Measurements from ENCODE around the gene AFF2.

AFF2 gene

DNA sequence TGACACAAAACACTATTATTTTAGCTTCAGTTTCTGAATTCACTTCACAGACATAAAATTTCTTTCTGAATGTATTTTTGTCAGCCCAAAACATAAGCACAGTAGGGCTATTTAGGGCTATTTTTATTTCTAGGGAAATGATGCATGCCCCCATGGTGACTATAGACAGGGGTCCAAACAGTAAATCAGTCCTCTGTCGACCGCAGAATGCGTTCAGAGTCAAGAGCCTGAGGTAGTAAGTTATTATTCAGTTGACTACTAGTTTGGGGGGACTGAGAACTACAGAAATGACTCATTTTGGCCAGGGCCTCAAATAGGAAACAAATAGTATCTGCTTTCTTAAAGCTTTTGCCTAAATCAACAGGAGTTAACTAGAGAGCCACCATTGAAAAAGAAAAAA lies 414.4 kb downstream of the AFF2 start:
- Histone ChIP-seq H3K4me1 (ENCODE audit: control insufficient read depth, insufficient read depth, low read length, poor library complexity, severe bottlenecking) (peaks cover 14% of the 10 kb centered on the region), H3K9me3 (ENCODE audit: control insufficient read depth, low read length) (no peaks in the 10 kb centered on the region), H3K4me3 (ENCODE audit: extremely low read depth, insufficient read depth, low read length, poor library complexity, severe bottlenecking) (no peak overlapping the region), H3K36me3 (ENCODE audit: control insufficient read depth, insufficient read depth, low read length) (no peaks in the 10 kb centered on the region), H3K27ac (ENCODE audit: low read depth, low read length, severe bottlenecking) (no peak overlapping the region)
- WGBS, 2 experiments (ENCODE audit: insufficient coverage in 2 of 2) = 73% methylated on average over 3 of the region's 3 CpGs; no CpG with 5 or more reads in 1 of the 2 experiments

DNA sequence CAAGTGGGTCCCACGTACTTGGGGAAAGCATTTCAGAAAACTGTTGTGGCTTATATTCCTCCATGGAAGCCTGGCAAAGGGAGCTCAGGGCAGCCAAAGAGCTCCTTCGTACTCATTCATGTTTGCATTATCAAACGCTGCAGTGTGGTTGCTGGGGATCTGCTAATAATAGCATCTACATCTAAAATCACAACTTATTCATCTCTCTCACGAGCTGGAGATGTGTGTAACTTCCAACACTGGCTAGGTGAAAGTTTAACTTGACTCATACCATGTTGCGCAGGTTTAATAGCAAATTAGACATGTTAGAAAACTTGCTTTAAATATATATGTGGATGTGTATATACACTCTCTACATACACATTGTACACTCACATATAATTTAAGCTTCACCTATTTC lies 415.1 kb downstream of the AFF2 start:
- Histone ChIP-seq H3K4me1 (ENCODE audit: control insufficient read depth, insufficient read depth, low read length, poor library complexity, severe bottlenecking) (peaks cover 14% of the 10 kb centered on the region), H3K9me3 (ENCODE audit: control insufficient read depth, low read length) (no peaks in the 10 kb centered on the region), H3K4me3 (ENCODE audit: extremely low read depth, insufficient read depth, low read length, poor library complexity, severe bottlenecking) (no peak overlapping the region), H3K36me3 (ENCODE audit: control insufficient read depth, insufficient read depth, low read length) (no peaks in the 10 kb centered on the region), H3K27ac (ENCODE audit: low read depth, low read length, severe bottlenecking) (no peak overlapping the region)
- WGBS, 2 experiments (ENCODE audit: insufficient coverage in 2 of 2) = 100% methylated on average over 1 of the region's 5 CpGs

DNA sequence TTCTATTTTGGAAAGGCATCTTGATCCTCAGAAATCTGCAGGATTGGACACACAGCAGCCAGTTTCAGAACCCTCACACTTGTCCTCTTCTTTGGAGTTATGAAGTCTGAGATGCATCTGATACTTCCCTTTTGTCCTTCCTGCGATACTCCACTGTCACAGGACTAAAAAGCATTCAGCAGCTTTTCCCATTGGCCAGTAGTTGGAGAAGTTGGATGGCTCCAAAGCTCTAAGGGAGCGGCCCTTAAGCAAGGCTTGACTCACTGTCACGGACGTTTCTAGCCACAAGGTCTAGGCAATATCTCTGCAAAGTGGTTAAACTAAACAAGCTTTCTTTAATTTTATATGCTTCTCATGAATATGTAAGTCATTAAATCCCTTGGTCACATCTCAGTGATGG lies 417.0 kb downstream of the AFF2 start:
- Histone ChIP-seq H3K9me3 (ENCODE audit: control insufficient read depth, low read length) (no peaks in the 10 kb centered on the region), H3K27ac (ENCODE audit: low read depth, low read length, severe bottlenecking) (no peak overlapping the region), H3K4me3 (ENCODE audit: extremely low read depth, insufficient read depth, low read length, poor library complexity, severe bottlenecking) (no peak overlapping the region), H3K36me3 (ENCODE audit: control insufficient read depth, insufficient read depth, low read length) (no peaks in the 10 kb centered on the region), H3K4me1 (ENCODE audit: control insufficient read depth, insufficient read depth, low read length, poor library complexity, severe bottlenecking) (peaks cover 14% of the 10 kb centered on the region)
- WGBS, 2 experiments (ENCODE audit: insufficient coverage in 2 of 2) = no CpG with 5 or more reads among the region's 4 CpGs

DNA sequence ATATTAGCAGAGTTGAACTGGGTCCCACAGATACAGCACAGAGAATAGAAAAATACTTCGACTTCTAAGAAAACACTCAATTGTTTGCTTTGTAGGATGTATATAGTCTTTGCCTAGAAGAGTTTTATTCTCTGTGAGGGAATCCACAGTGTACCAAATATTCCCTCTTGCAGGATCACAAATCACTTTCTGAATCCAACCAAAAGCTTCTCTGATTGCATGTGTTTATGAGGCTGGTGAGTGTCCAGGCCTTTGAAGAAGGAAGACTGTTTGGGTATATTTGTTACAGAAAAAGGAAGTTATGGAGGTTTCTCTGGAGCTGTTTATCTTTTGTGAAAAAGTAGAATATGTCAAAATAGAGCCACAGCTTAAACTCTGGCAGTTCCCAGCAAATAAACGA lies 423.2 kb downstream of the AFF2 start:
- no peak overlapping the region for H3K27ac ChIP-seq (ENCODE audit: low read depth, low read length, severe bottlenecking)
- no peaks in the 10 kb centered on the region for H3K36me3 ChIP-seq (ENCODE audit: control insufficient read depth, insufficient read depth, low read length)
- H3K9me3 ChIP-seq (ENCODE audit: control insufficient read depth, low read length) = no peaks in the 10 kb centered on the region
- WGBS, 2 experiments (ENCODE audit: insufficient coverage in 2 of 2) = no CpG with 5 or more reads among the region's 2 CpGs
- no peak overlapping the region for H3K4me3 ChIP-seq (ENCODE audit: extremely low read depth, insufficient read depth, low read length, poor library complexity, severe bottlenecking)
- no peaks in the 10 kb centered on the region for H3K4me1 ChIP-seq (ENCODE audit: control insufficient read depth, insufficient read depth, low read length, poor library complexity, severe bottlenecking)

DNA sequence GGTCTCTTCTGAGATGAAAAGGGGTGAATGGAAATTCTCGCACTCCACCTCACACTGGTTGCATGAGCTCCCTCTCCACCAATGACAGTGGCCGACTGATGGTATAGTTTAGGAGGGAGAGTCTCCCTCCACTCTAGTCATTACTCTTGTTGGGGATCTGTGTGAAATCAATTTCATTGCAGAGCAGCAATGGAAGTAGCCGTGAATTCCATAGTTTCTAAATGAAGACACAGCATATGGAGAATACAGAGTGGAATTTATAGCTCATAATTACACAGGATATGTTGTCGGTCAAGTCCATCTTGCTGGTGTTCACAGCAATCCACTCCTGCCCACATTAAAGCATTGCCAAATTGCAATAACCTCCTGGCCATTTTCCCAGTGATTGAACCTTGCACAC lies 426.0 kb downstream of the AFF2 start:
- H3K4me3 ChIP-seq (ENCODE audit: extremely low read depth, insufficient read depth, low read length, poor library complexity, severe bottlenecking) = no peak overlapping the region
- H3K9me3 ChIP-seq (ENCODE audit: control insufficient read depth, low read length) = no peaks in the 10 kb centered on the region
- H3K27ac ChIP-seq (ENCODE audit: low read depth, low read length, severe bottlenecking) = no peak overlapping the region
- WGBS, 2 experiments (ENCODE audit: insufficient coverage in 2 of 2) = no CpG with 5 or more reads among the region's 4 CpGs
- H3K36me3 ChIP-seq (ENCODE audit: control insufficient read depth, insufficient read depth, low read length) = no peaks in the 10 kb centered on the region
- peaks cover 4% of the 10 kb centered on the region for H3K4me1 ChIP-seq (ENCODE audit: control insufficient read depth, insufficient read depth, low read length, poor library complexity, severe bottlenecking)

DNA sequence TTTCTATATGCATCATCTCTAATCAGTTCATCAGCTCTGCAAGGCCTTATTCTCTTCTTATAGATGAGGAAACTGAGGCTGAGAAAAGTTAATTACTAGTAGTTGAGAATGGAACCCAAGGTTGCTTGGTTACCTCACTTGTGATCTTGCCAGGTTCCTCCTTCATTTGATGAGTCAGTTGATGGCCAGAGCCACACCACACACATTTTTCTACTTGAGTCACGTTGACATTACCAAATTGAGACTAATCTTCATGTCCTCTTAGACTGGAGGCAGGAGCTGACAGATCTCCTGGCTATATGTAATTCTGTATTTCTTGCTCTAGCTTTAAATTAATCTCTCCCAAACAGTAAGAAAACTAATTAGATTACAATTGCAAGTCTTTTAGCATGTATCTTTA lies 428.4 kb downstream of the AFF2 start:
- Histone ChIP-seq H3K36me3 (ENCODE audit: control insufficient read depth, insufficient read depth, low read length) (no peaks in the 10 kb centered on the region), H3K4me1 (ENCODE audit: control insufficient read depth, insufficient read depth, low read length, poor library complexity, severe bottlenecking) (peaks cover 4% of the 10 kb centered on the region), H3K9me3 (ENCODE audit: control insufficient read depth, low read length) (no peaks in the 10 kb centered on the region), H3K4me3 (ENCODE audit: extremely low read depth, insufficient read depth, low read length, poor library complexity, severe bottlenecking) (no peak overlapping the region), H3K27ac (ENCODE audit: low read depth, low read length, severe bottlenecking) (no peak overlapping the region)
- no CpG with 5 or more reads among the region's 1 CpG for WGBS, 2 experiments (ENCODE audit: insufficient coverage in 2 of 2)

DNA sequence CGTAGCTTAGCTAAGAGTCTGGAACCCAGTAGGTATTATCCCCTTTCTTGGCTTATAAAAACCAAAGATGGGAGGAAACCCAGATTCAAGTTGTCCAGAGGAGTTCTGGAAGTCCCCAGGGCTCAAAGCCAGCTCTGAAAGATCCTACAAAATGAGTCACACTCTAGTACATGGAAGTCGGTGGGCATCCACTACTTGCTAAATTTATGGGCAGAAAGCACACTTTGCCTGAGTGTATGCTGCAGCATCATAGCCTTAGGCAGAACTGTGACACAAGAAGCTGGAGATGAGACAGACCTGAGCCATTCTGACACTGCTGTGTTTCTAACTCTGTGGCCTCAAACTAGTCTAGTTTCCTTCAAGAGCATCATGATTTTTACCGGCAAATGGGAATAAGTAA lies 429.3 kb downstream of the AFF2 start:
- Histone ChIP-seq H3K9me3 (ENCODE audit: control insufficient read depth, low read length) (no peaks in the 10 kb centered on the region), H3K4me3 (ENCODE audit: extremely low read depth, insufficient read depth, low read length, poor library complexity, severe bottlenecking) (no peak overlapping the region), H3K4me1 (ENCODE audit: control insufficient read depth, insufficient read depth, low read length, poor library complexity, severe bottlenecking) (peaks cover 4% of the 10 kb centered on the region), H3K27ac (ENCODE audit: low read depth, low read length, severe bottlenecking) (no peak overlapping the region), H3K36me3 (ENCODE audit: control insufficient read depth, insufficient read depth, low read length) (no peaks in the 10 kb centered on the region)
- WGBS, 2 experiments (ENCODE audit: insufficient coverage in 2 of 2) = 100% methylated on average over 2 of the region's 3 CpGs; no CpG with 5 or more reads in 1 of the 2 experiments

DNA sequence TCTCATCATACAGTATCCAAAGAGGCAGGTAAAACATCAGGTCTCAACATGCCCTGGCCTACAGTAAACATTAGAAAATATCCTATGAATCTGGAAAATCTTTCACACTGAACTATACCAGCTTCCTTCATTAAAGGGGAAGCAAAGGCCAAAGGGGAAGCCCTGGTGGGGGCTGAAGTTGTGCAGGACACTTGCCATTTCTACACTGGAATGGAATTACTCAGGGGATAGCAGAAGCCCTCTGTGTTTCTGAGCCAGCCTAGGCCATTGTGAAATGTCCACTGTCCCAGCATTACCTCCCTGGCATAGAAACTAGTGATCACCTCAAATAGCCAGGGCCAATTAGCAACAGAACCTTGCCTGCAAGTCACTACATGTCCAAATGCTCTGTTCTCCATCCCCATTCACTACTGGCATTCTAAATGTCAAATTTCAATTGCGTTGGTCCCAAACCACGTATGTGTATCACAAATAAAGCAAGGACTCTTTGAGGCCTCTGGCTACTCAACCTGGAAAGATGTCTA lies 429.9 kb downstream of the AFF2 start:
- no peaks in the 10 kb centered on the region for H3K36me3 ChIP-seq (ENCODE audit: control insufficient read depth, insufficient read depth, low read length)
- H3K27ac ChIP-seq (ENCODE audit: low read depth, low read length, severe bottlenecking) = no peak overlapping the region
- 95% methylated on average over 2 of the region's 2 CpGs; no CpG with 5 or more reads in 1 of the 2 experiments for WGBS, 2 experiments (ENCODE audit: insufficient coverage in 2 of 2)
- H3K9me3 ChIP-seq (ENCODE audit: control insufficient read depth, low read length) = no peaks in the 10 kb centered on the region
- peaks cover 4% of the 10 kb centered on the region for H3K4me1 ChIP-seq (ENCODE audit: control insufficient read depth, insufficient read depth, low read length, poor library complexity, severe bottlenecking)
- no peak overlapping the region for H3K4me3 ChIP-seq (ENCODE audit: extremely low read depth, insufficient read depth, low read length, poor library complexity, severe bottlenecking)

DNA sequence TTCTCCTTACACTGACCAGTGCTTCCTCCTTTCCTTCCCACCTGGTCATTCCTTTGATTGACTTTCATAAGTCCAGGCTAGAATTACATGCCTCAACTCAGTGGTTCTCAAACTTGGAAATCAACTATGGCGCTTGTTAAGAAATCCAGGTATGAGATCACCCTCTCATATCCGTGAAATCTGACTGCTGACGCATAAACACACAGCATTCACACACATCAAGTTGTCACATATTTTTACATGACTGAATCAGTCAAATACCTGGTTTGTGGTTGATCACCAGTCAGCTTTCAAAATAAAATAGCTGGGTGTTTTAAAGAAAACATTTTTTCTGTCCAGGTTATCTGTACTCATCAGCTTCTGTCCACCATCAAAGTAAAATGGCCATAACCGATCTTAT lies 433.5 kb downstream of the AFF2 start:
- peaks cover 2% of the 10 kb centered on the region for H3K4me1 ChIP-seq (ENCODE audit: control insufficient read depth, insufficient read depth, low read length, poor library complexity, severe bottlenecking)
- no peak overlapping the region for H3K27ac ChIP-seq (ENCODE audit: low read depth, low read length, severe bottlenecking)
- no CpG with 5 or more reads among the region's 4 CpGs for WGBS, 2 experiments (ENCODE audit: insufficient coverage in 2 of 2)
- no peak overlapping the region for H3K4me3 ChIP-seq (ENCODE audit: extremely low read depth, insufficient read depth, low read length, poor library complexity, severe bottlenecking)
- no peaks in the 10 kb centered on the region for H3K9me3 ChIP-seq (ENCODE audit: control insufficient read depth, low read length)
- H3K36me3 ChIP-seq (ENCODE audit: control insufficient read depth, insufficient read depth, low read length) = no peaks in the 10 kb centered on the region

DNA sequence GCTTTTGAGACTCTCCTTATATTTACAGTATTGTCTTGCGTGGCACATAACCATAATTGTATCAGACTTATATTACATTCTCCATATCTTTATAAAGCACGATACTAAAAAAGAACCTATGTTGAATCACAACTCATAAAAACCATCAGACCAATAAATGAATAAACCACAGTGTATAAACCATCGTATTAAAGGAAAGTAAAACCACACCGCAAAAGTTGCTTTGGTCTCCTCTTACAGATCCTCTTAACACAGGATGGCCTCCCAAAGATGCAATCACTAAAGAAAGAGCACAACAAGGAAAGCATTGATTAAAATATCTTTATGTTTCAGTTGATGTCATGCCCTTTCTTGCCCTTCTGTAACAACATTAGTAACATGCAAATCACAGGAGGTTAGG lies 437.9 kb downstream of the AFF2 start:
- Histone ChIP-seq H3K4me3 (ENCODE audit: extremely low read depth, insufficient read depth, low read length, poor library complexity, severe bottlenecking) (no peak overlapping the region), H3K36me3 (ENCODE audit: control insufficient read depth, insufficient read depth, low read length) (no peaks in the 10 kb centered on the region), H3K4me1 (ENCODE audit: control insufficient read depth, insufficient read depth, low read length, poor library complexity, severe bottlenecking) (no peaks in the 10 kb centered on the region), H3K27ac (ENCODE audit: low read depth, low read length, severe bottlenecking) (no peak overlapping the region), H3K9me3 (ENCODE audit: control insufficient read depth, low read length) (no peaks in the 10 kb centered on the region)
- no CpG with 5 or more reads among the region's 4 CpGs for WGBS, 2 experiments (ENCODE audit: insufficient coverage in 2 of 2)

DNA sequence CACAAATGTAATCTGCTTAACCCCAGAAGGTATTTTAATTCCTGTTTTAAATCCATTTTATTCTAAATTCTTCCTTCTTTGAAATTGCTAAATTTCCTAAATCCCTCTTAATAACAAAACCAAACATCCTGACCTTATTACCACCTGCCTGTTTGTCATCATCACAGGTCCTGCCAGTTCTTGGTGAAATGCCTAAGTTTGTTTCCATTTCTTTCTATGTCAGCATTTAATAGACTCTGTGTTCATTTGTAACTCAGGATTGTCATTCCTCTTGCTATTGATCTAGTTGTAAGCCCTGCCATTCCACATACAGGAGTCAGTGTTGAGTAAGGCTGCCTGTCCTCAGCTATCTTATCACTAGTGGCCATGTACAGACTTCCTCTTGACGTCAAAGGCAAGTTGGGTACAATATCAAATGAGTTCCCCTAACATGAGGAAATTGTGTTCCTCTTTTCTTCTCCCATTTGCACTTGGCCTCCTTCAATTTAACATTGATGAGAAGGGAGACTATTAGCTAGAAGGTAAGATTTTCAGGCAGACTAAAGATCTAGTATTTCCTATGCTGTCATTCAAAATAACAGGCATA lies 440.1 kb downstream of the AFF2 start:
- WGBS, 2 experiments (ENCODE audit: insufficient coverage in 2 of 2) = no CpG with 5 or more reads among the region's 1 CpG
- no peak overlapping the region for H3K27ac ChIP-seq (ENCODE audit: low read depth, low read length, severe bottlenecking)
- no peaks in the 10 kb centered on the region for H3K9me3 ChIP-seq (ENCODE audit: control insufficient read depth, low read length)
- no peaks in the 10 kb centered on the region for H3K4me1 ChIP-seq (ENCODE audit: control insufficient read depth, insufficient read depth, low read length, poor library complexity, severe bottlenecking)
- H3K36me3 ChIP-seq (ENCODE audit: control insufficient read depth, insufficient read depth, low read length) = no peaks in the 10 kb centered on the region
- no peak overlapping the region for H3K4me3 ChIP-seq (ENCODE audit: extremely low read depth, insufficient read depth, low read length, poor library complexity, severe bottlenecking)
